ENCODE measurements around the gene EIF4EBP2.

Gene EIF4EBP2

GRCh38 chr10:70363971-70364771 is 39.8 kb upstream of the EIF4EBP2 start:
- H3K4me3 ChIP-seq (ENCODE audit: low read length): no peak overlapping the region
- DNase-seq (ENCODE audit: low read depth, low spot score): peak; percentile 87
- no peak overlapping the region for H3K27ac ChIP-seq (ENCODE audit: low read length)
- no peaks in the 10 kb centered on the region for H3K27me3 ChIP-seq (ENCODE audit: control insufficient read depth, insufficient read depth, low read length)
- WGBS (ENCODE audit: insufficient coverage, insufficient read length): no CpG with 5 or more reads among the region's 15 CpGs
- H3K36me3 ChIP-seq (ENCODE audit: control insufficient read depth, insufficient read depth, low read length): no peaks in the 10 kb centered on the region
- no peaks in the 10 kb centered on the region for H3K9me3 ChIP-seq (ENCODE audit: control insufficient read depth, insufficient read depth, low read length)
- no peaks in the 10 kb centered on the region for H3K4me1 ChIP-seq (ENCODE audit: control insufficient read depth, insufficient read depth, low read length)

DNA sequence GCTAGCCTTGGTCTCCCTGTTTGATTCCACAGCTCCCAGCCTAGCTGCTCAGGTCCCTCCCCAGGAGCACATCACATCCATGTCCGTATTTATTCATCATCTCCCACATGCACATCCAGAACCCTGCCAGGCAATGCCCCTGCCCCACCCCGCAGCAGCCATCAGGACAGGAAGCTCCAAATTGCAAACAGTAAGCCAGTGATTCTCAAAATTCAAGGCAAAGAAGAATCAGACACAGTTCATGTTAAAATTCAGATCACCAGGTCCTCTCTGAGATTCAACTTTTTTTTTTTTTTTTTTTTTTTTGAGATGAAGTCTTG is 39.2 kb upstream of the EIF4EBP2 start:
- Histone ChIP-seq H3K27me3 (ENCODE audit: control insufficient read depth, insufficient read depth, low read length) (no peaks in the 10 kb centered on the region), H3K9me3 (ENCODE audit: control insufficient read depth, insufficient read depth, low read length) (no peaks in the 10 kb centered on the region), H3K36me3 (ENCODE audit: control insufficient read depth, insufficient read depth, low read length) (no peaks in the 10 kb centered on the region), H3K27ac (ENCODE audit: low read length) (no peak overlapping the region), H3K4me1 (ENCODE audit: control insufficient read depth, insufficient read depth, low read length) (no peaks in the 10 kb centered on the region), H3K4me3 (ENCODE audit: low read length) (no peak overlapping the region)
- no peak for DNase-seq (ENCODE audit: low read depth, low spot score)
- WGBS (ENCODE audit: insufficient coverage, insufficient read length): no CpG with 5 or more reads among the region's 2 CpGs

DNA sequence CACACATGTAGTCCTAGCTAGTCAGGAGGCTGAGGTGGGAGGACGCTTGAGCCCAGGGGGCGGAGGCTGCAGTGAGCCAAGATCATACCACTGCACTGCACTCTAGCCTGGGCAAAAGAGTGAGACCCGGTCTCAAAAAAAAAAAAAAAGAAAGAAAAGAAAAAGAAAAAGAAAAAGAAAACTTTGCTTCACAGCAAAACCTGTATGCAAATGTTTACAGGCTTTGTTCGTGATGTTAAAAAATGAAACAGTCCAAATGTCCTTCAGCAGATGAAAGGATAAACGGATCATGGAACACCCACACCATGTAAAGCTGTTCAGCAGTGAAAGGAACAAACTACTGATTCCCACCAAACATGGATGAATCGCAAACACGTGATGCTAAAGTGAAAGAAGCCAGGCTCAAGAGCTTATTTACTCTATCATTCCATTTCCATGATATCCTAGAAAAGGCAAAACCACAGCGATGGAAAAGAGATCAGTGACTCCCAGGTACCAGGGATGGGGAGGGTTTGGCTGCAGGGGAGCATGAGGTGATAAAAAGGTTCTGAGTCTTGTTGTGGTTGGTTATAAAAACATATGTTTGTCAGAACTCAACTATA is 36.6 kb upstream of the EIF4EBP2 start:
- no peak overlapping the region for H3K4me3 ChIP-seq (ENCODE audit: low read length)
- DNase-seq (ENCODE audit: low read depth, low spot score): no peak
- no CpG with 5 or more reads among the region's 8 CpGs for WGBS (ENCODE audit: insufficient coverage, insufficient read length)
- no peaks in the 10 kb centered on the region for H3K9me3 ChIP-seq (ENCODE audit: control insufficient read depth, insufficient read depth, low read length)
- H3K27me3 ChIP-seq (ENCODE audit: control insufficient read depth, insufficient read depth, low read length): no peaks in the 10 kb centered on the region
- H3K27ac ChIP-seq (ENCODE audit: low read length): no peak overlapping the region
- no peaks in the 10 kb centered on the region for H3K36me3 ChIP-seq (ENCODE audit: control insufficient read depth, insufficient read depth, low read length)
- H3K4me1 ChIP-seq (ENCODE audit: control insufficient read depth, insufficient read depth, low read length): no peaks in the 10 kb centered on the region

GRCh38 chr10:70368774-70369482 is 35.0 kb upstream of the EIF4EBP2 start:
- no peak overlapping the region for H3K27ac ChIP-seq (ENCODE audit: low read length)
- no peaks in the 10 kb centered on the region for H3K36me3 ChIP-seq (ENCODE audit: control insufficient read depth, insufficient read depth, low read length)
- no peak for DNase-seq (ENCODE audit: low read depth, low spot score)
- no peaks in the 10 kb centered on the region for H3K9me3 ChIP-seq (ENCODE audit: control insufficient read depth, insufficient read depth, low read length)
- no peaks in the 10 kb centered on the region for H3K4me1 ChIP-seq (ENCODE audit: control insufficient read depth, insufficient read depth, low read length)
- no peak overlapping the region for H3K4me3 ChIP-seq (ENCODE audit: low read length)
- no CpG with 5 or more reads among the region's 10 CpGs for WGBS (ENCODE audit: insufficient coverage, insufficient read length)
- no peaks in the 10 kb centered on the region for H3K27me3 ChIP-seq (ENCODE audit: control insufficient read depth, insufficient read depth, low read length)

GRCh38 chr10:70369498-70370018 is 34.4 kb upstream of the EIF4EBP2 start:
- Histone ChIP-seq H3K27ac (ENCODE audit: low read length) (no peak overlapping the region), H3K4me3 (ENCODE audit: low read length) (no peak overlapping the region), H3K9me3 (ENCODE audit: control insufficient read depth, insufficient read depth, low read length) (no peaks in the 10 kb centered on the region), H3K4me1 (ENCODE audit: control insufficient read depth, insufficient read depth, low read length) (no peaks in the 10 kb centered on the region), H3K36me3 (ENCODE audit: control insufficient read depth, insufficient read depth, low read length) (no peaks in the 10 kb centered on the region), H3K27me3 (ENCODE audit: control insufficient read depth, insufficient read depth, low read length) (no peaks in the 10 kb centered on the region)
- no CpG with 5 or more reads among the region's 8 CpGs for WGBS (ENCODE audit: insufficient coverage, insufficient read length)
- no peak for DNase-seq (ENCODE audit: low read depth, low spot score)

- H3K27ac ChIP-seq (ENCODE audit: low read length): no peak overlapping the region
- H3K36me3 ChIP-seq (ENCODE audit: control insufficient read depth, insufficient read depth, low read length): no peaks in the 10 kb centered on the region
- no peak overlapping the region for H3K4me3 ChIP-seq (ENCODE audit: low read length)
- no peaks in the 10 kb centered on the region for H3K27me3 ChIP-seq (ENCODE audit: control insufficient read depth, insufficient read depth, low read length)
- no CpG with 5 or more reads among the region's 2 CpGs for WGBS (ENCODE audit: insufficient coverage, insufficient read length)
- no peaks in the 10 kb centered on the region for H3K9me3 ChIP-seq (ENCODE audit: control insufficient read depth, insufficient read depth, low read length)
- no peak for DNase-seq (ENCODE audit: low read depth, low spot score)
- no peaks in the 10 kb centered on the region for H3K4me1 ChIP-seq (ENCODE audit: control insufficient read depth, insufficient read depth, low read length)
Observed at GRCh38 chr10:70370766-70371165, 33.2 kb upstream of the EIF4EBP2 start.

DNA sequence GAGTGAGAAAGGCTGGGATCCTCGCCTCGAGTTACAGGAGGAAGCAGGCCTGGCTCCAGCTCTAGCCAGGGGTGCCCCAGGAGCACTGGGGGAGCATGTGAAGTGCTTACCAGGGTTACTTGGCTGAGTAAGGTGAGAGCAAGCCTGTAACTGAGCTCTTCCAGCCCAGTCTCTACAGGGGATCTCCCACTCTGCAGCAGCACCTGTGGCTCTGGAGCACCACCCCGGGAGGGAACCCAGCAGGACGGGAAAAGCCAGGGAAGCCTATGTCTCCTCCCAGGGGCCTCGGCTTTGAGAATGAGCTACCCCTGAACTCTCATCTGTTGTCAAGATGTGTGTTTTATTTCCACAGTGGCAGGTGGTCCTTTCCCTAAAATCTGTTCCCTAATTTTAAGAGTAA is 32.1 kb upstream of the EIF4EBP2 start:
- no peak overlapping the region for H3K27ac ChIP-seq (ENCODE audit: low read length)
- DNase-seq (ENCODE audit: low read depth, low spot score): no peak
- no peaks in the 10 kb centered on the region for H3K36me3 ChIP-seq (ENCODE audit: control insufficient read depth, insufficient read depth, low read length)
- H3K27me3 ChIP-seq (ENCODE audit: control insufficient read depth, insufficient read depth, low read length): no peaks in the 10 kb centered on the region
- H3K9me3 ChIP-seq (ENCODE audit: control insufficient read depth, insufficient read depth, low read length): no peaks in the 10 kb centered on the region
- no CpG with 5 or more reads among the region's 5 CpGs for WGBS (ENCODE audit: insufficient coverage, insufficient read length)
- H3K4me1 ChIP-seq (ENCODE audit: control insufficient read depth, insufficient read depth, low read length): no peaks in the 10 kb centered on the region
- H3K4me3 ChIP-seq (ENCODE audit: low read length): no peak overlapping the region

DNA sequence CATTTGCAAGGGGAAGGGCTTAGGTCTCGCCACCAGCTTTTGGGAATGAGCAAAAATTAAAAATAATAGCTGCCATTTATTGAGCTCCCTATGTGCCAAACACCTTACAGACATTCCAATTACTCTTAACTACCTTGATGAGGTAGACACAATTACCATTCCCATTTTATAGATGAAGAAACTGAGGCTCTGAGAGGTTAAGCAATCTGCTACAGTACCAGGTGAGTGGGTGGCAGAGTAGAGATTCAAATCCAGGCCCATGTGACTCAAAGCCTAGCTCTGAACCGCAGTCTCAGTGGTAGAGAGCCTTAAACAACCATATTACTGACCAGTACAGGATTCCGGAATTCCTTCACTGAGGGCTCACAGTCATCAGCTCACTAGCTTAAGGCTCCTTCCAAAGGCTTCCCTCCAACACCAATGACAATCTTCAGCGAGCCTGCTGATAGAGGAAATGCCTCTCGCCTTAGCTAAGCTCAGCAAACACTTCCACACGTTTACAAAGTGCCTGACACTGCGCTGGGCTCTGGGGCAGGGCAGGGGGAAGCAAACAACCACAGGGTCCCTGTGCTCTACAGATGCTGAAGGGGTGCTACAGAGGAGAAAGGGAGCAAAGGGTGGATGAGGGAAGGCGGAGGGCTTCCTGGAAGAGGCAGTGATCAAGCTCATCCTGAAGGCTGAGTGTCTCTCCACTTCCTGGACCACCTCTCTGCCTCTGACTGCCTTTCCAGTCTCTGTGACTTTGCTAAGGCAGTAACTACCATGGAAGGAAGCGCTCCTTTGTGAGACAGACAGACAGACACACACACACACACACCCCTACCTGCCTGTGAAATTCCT is 28.9 kb upstream of the EIF4EBP2 start:
- Histone ChIP-seq H3K9me3 (ENCODE audit: control insufficient read depth, insufficient read depth, low read length) (no peaks in the 10 kb centered on the region), H3K36me3 (ENCODE audit: control insufficient read depth, insufficient read depth, low read length) (no peaks in the 10 kb centered on the region), H3K4me1 (ENCODE audit: control insufficient read depth, insufficient read depth, low read length) (peaks cover 2% of the 10 kb centered on the region; the same call in 1 of the 2 replicates), H3K27ac (ENCODE audit: low read length) (no peak overlapping the region), H3K4me3 (ENCODE audit: low read length) (no peak overlapping the region), H3K27me3 (ENCODE audit: control insufficient read depth, insufficient read depth, low read length) (no peaks in the 10 kb centered on the region)
- WGBS (ENCODE audit: insufficient coverage, insufficient read length): no CpG with 5 or more reads among the region's 9 CpGs
- DNase-seq (ENCODE audit: low read depth, low spot score): no peak

DNA sequence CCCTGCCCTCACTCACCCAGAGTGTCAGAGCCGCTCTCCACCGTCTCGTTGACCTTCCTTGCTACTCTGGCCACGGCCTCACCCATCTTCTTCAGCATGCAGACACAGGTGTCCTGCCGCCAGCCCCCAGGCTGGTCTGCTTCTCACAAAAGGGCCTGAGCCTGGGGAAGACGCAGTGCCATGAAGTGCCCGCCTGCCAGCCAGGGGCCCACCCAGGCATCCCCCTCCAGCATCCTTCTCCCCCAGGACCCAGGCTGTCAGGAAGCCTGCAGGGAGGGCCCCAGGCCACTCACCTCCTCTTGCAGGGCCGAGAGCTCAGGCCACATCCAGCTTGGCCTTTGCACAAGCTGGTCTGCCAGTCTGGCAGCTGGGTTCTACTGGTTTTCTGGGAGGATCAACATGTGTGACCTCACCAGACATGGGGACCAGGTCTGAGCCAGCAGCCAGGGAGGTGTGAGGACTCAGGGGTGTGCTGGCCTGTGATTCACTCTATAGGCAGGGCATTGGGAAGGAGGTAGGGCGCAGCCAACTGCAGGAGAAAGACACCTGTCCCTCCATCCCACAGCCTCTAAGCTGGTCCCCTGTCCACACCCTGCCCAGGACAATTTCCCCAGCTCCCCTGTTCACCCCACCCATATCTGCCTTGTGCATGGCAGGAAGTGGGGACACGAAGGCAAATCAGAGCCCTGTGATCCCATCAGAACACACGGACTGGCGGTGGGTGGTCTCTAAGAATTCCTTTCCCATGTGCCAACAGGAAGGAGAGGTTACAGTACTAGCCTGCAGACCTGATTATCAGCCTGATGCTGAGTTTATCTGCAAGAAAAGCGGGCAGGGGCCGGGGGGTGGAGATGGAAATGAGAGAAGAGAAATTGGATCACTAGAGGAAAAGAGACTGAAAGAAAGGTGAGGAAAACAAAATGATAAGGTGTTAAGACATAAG is 27.2 kb upstream of the EIF4EBP2 start:
- Histone ChIP-seq H3K9me3 (ENCODE audit: control insufficient read depth, insufficient read depth, low read length) (no peaks in the 10 kb centered on the region), H3K4me1 (ENCODE audit: control insufficient read depth, insufficient read depth, low read length) (peaks cover 2% of the 10 kb centered on the region; the same call in 1 of the 2 replicates), H3K27me3 (ENCODE audit: control insufficient read depth, insufficient read depth, low read length) (no peaks in the 10 kb centered on the region), H3K36me3 (ENCODE audit: control insufficient read depth, insufficient read depth, low read length) (no peaks in the 10 kb centered on the region), H3K27ac (ENCODE audit: low read length) (no peak overlapping the region), H3K4me3 (ENCODE audit: low read length) (no peak overlapping the region)
- DNase-seq (ENCODE audit: low read depth, low spot score): no peak
- WGBS (ENCODE audit: insufficient coverage, insufficient read length): no CpG with 5 or more reads among the region's 14 CpGs
